ENCODE data around the gene DLD. TPM values are rescaled to one million over a fixed set of nuclear protein-coding genes. Genes with fewer than 3 reads are reported as not detected.

DLD gene
- total and polyA plus RNA-seq, 9 of the 15 experiments (the other 6 are each of a cell fraction or from before 2014, with no cell fraction given), result 130 to 639 (median 247) TPM

- ATAC-seq (no peak), DNase-seq (ENCODE audit: extremely low read depth in 1 of 4, low spot score in 3 of 4) (no peak), FAIRE-seq (no peak)
- Histone ChIP-seq H3K4me2 (ENCODE audit: insufficient read depth, low read length) (no peak overlapping the region), H2AFZ (ENCODE audit: low read depth, low read length) (no peak overlapping the region), H3K4me1 (replicated peaks in 1 of 2; ENCODE audit: control insufficient read depth in 2 of 2, insufficient read depth in 2 of 2, low read length in 2 of 2) (peaks cover 0 to 3% of the 10 kb centered on the region in 2 experiments; a peak in 1 of 5 replicates), H3K36me3 (ENCODE audit: control insufficient read depth, insufficient read depth, low read length) (peaks cover 15% of the 10 kb centered on the region; the same call in 2 of the 3 replicates), H3K27me3 (ENCODE audit: control insufficient read depth in 2 of 2, insufficient read depth in 2 of 2, low read length in 2 of 2) (no peaks in the 10 kb centered on the region), H4K20me1 (replicated peaks; ENCODE audit: control insufficient read depth, insufficient read depth, low read length) (no peaks in the 10 kb centered on the region), H3K4me3 (no peak overlapping the region), H3K9ac (ENCODE audit: insufficient read depth in 1 of 2, low read depth in 2 of 2, low read length in 2 of 2) (no peak overlapping the region), H3K9me1 (ENCODE audit: control insufficient read depth, insufficient read depth, low read length) (no peaks in the 10 kb centered on the region), H3K27ac (ENCODE audit: extremely low read depth, low read depth, low read length) (no peak overlapping the region), H3K79me2 (ENCODE audit: control insufficient read depth, insufficient read depth, low read length) (no peaks in the 10 kb centered on the region), H3K9me3 (replicated peaks; ENCODE audit: control insufficient read depth, insufficient read depth, low read depth, low read length) (no peaks in the 10 kb centered on the region)
- intact Hi-C loops (cut with micrococcal nuclease), result loop anchor here (5.0 kb wide), 1 partner anchor 200 kb away; no protein-coding TSS in a partner anchor
- WGBS (ENCODE audit: insufficient coverage, low coverage, missing lambda C conversion rate), result 33% methylated on average over 6 of the region's 6 CpGs
- ChIA-PET CTCF (ENCODE audit: low intra/inter-chr PET ratio) (no interaction called here), POLR2A (interaction anchor here (0.7 to 1.1 kb wide), 2 partner anchors 9 to 15 kb away, joined by 3 read pairs; no protein-coding TSS in a partner anchor)
- no TSS peak for BruUV-seq (replicated peaks)
- TF ChIP-seq COPS2 (conservative IDR thresholded peaks at IDR 0.05) (no peak), FIP1L1 (IDR thresholded peaks at IDR 0.05; ENCODE audit: low read depth, low read length, poor library complexity, severe bottlenecking) (no peak), RBM14 (IDR thresholded peaks at IDR 0.05; ENCODE audit: borderline replicate concordance, insufficient read depth, low read depth, low read length) (no peak), ZFP1 (CRISPR knock-in tag; IDR thresholded peaks at IDR 0.05) (no peak), NR4A1 (CRISPR knock-in tag; IDR thresholded peaks at IDR 0.05) (no peak), NR4A1 (tag; IDR thresholded peaks at IDR 0.05) (no peak), SMARCE1 (IDR thresholded peaks at IDR 0.05) (no peak), SMARCA5 (IDR thresholded peaks at IDR 0.05) (no peak), NFE2L1 (tag; IDR thresholded peaks at IDR 0.05; ENCODE audit: borderline replicate concordance, low read depth) (no peak), REST (IDR thresholded peaks at IDR 0.05; ENCODE audit: borderline replicate concordance) (no peak), REST (CRISPR knock-in tag; IDR thresholded peaks at IDR 0.05; ENCODE audit: low read depth) (no peak), ZFX (CRISPR knock-in tag; IDR thresholded peaks at IDR 0.05) (no peak), HDAC1 (IDR thresholded peaks at IDR 0.05) (no peak), NR2C1 (IDR thresholded peaks at IDR 0.05) (no peak), NR2C1 (tag; IDR thresholded peaks at IDR 0.05) (no peak), NCOR1 (IDR thresholded peaks at IDR 0.05) (no peak)
- in situ Hi-C loops (cut with MboI), result no loop called here
Measured at GRCh38 chr7:107946881-107947280, 55.9 kb downstream of the DLD start.
